HG03095 (cell line): ENCODE measurements around the gene KIAA1671.
"Not testable (repeated sequence)": the region's sequence is repeated elsewhere in the genome, so short reads cannot be mapped to it uniquely, and the experiment has no call there.

ENCODE experiments used
- ATAC-seq: cut with Tn5 transposase; IDR thresholded peaks from one replicate; pipeline ENCODE4 v1.9.1; 2021; ENCODE audit warnings: moderate library complexity; ENCODE audit not compliant: unreplicated experiment

Gene KIAA1671

DNA sequence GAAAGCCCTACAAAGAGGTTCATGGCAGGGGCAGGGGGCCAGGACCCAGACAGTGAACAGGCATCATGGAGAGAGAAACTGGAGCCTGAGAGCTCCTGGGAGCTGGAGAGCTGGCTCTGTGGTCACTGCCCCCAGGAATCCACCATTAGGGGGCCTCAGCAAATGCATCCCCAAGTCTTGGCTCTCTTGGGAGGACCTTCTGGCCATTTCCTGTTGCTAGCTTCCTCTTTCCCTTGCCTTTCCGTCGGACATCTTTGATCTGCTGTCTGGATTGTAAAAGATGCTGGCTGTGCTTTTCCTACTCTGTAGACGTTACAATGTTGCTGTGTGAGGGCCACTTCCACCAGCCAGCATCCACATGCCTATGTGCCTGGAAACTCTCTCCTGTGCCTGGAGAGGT is 259.8 kb downstream of the KIAA1671 start:
- ATAC-seq = no peak

- no peak for ATAC-seq
Measured at GRCh38 chr22:25213221-25213620, 260.7 kb downstream of the KIAA1671 start.

DNA sequence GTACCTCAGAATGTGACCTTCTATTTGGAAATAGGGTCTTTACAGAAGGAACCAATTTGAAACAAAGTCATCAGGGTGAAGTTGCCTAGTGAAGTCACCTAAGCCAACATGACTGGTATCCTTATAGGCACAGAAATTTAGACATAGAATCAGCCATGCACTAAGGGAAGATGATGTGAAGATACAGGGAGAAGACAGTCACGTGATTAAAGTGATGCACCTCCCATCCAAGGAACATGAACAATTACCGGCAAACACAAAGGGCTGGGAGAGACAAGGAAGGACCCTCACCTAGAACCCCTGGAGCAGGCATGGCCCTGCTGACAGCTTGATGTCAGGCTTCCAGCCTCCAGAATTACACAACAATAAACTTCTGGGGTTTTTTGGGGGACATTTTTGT is 263.7 kb downstream of the KIAA1671 start:
- ATAC-seq = no peak

DNA sequence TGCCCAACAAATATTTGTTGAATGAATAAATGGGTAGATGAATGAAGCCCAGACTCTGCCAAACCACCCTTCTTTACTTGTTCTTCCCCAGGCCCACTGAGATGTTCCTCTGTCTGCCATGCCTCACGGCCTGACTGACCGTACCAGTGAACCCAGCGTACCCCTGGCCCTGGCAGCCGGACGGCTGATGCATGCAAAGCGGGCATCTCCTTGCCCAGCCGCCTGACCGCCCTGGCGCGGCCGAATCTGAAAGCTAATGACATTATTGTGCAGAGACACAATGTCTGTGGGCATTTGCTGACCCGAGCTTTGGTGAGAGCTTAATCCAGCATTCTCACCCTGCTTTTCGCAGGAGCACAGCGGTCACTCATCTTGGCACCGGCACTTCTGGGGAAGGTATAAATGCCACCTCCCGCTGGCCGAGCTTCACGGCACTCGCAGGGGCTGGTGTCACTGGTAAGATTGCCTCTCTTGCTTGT is 266.7 kb downstream of the KIAA1671 start, which contains the start of gene CRYBB2:
Gene CRYBB2 (plus strand): TSS at position 429 of the 479 bp plus-strand sequence. CDS start 1,791 bp downstream, outside the sequence.
- no peak for ATAC-seq

- no peak for ATAC-seq
Measured at GRCh38 chr22:25219948-25220442, 267.5 kb downstream of the KIAA1671 start.

DNA sequence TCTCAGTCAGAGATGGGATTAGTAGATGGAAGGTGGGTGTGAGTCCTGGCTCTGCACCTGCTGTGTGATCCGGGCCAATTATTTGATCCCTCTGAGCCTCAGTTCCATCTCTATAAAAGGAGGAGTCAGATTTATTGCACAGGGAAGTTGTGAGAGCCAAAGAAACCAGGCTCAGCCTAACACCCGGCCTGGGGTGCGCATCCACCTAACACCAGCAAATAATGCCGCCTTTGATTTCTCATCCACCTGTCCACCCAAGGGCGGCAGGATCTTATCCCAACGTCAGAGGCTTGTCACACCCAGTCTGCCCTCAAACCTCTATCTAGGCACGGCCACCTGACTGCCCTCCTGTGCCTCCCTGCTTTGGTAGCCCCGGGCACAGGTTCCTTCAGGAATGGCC is 269.3 kb downstream of the KIAA1671 start:
- ATAC-seq = no peak

DNA sequence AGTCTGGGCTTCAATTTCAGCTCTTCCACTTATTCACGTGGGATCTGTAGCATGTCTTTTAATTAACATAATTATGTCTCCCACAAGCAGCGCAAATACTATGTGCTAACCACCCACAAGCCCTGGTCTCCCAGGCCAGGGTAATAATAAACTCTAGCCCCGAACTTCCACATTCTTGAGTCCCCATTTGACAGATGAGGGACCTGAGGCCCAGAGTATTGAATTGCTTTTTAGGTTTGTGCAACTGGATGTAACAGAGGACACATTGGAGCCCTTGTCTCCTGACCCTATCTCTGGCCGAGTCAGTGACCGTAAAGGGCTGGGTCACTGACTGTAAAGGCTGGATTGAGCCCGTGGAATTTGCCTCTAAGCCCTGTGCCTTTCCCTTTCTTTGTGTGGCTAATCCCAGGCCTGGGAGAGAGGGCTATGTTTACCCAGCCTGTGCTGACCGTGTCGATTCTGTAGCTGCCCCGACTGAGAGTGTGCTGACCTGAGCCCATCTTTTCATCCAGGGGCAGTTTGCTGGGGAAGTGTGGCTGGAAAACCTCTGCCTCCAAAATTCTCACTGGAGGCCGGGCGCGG is 270.8 kb downstream of the KIAA1671 start:
- ATAC-seq = no peak

DNA sequence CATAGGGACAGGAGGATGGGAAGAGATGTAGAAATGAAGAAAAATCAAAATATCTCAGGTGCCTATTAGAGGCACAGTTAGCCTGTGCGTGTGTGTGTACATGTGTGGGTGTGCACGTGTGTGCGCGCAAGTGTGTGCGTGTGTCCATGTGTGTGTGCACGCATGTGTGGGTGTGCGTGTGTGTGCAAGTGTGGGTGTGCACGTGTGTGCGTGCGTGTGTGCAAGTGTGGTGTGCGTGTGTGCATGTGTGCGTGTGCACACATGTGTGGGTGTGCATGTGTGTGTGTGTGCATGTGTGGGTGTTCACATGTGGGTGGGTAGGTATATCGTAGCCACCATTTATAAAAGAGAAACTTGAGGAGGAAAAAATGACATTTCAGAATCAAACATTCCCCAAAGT is 276.3 kb downstream of the KIAA1671 start:
- ATAC-seq = no peak

DNA sequence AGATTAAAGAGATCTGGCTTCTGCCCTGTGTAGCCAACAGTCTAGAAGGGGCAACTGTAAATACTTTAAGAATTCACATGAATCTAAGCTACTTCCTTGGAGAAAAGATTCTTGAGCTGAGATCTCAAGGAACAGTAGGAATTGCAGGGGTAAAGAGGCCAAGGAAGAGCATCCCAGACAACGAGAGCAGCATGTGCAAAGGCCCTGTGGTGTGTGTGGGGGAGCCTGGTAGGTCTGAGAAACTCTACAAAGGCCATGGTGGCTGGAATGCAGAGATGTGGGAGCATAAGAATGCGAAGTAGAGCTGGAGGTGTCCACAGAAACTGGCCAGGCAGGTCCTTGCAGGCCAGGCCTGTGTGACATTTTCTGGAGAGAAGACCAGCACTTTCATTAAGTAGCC is 278.2 kb downstream of the KIAA1671 start:
- not testable (repeated sequence) for ATAC-seq

- ATAC-seq = no peak
Measured at GRCh38 chr22:25232301-25232700, 279.8 kb downstream of the KIAA1671 start.

GRCh38 chr22:25233706-25234105 is 281.2 kb downstream of the KIAA1671 start:
- not testable (repeated sequence) for ATAC-seq

DNA sequence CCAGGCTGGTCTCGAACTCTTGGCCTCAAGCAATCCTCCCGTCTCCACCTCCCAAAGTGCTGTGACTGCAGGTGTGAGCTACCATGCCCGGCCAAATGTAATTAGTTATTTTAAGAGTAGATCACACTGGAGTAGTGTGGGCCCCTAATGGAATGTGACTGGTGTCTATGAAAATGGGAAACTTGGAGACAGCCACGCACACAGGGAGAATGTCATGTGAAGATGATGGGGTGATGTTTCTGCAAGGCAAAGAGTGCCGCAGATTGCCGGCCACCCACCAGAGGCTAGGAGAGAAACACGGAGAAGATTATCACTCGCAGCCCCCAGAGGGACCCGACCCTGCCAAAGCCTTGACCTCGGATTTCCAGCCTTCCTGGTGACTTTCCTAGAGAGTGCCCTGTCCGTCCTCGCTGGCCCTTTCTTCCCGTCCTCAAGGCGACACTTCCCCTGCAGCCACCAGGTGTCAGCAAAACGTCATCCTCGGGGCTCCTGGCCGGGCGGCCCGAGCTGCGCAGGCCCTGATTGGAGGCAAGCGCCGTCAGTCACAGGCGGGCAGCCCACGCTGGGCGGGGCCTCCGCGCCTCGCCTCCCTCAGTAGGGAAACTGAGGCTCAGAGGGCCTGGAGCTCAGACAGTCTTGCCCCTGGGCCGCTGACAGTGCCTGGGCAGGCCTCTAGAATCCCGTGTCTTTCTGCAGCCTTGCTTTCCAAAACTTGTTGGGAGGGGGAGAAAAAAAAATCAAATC is 283.2 kb downstream of the KIAA1671 start:
- ATAC-seq = no peak

- no peak for ATAC-seq
Measured at GRCh38 chr22:25236417-25236816, 283.9 kb downstream of the KIAA1671 start.

GRCh38 chr22:25237503-25237902 is 285.0 kb downstream of the KIAA1671 start:
- ATAC-seq = no peak

- ATAC-seq = not testable (repeated sequence)
Measured at GRCh38 chr22:25238058-25238457, 285.5 kb downstream of the KIAA1671 start.
